Neural crest cell (in vitro differentiated cells): Measurements from ENCODE around the gene INTS1. TPM values are rescaled to one million over a fixed set of nuclear protein-coding genes. Genes with fewer than 3 reads are reported as not detected.

ENCODE experiments used
- DNase-seq: peaks from one replicate; pipeline ENCODE4 v3.0.0; 2021; ENCODE audit warnings: low read depth, mixed read lengths, low spot score
- H3K27ac Mint-ChIP-seq: one replicate; pipeline ENCODE4 v1.8.0; 2021; ENCODE audit warnings: mild to moderate bottlenecking, mixed read lengths; ENCODE audit not compliant: unreplicated experiment
- H3K27me3 Mint-ChIP-seq: 2 replicates; pipeline ENCODE4 v1.8.0; 2021; ENCODE audit warnings: low read depth, mild to moderate bottlenecking, mixed read lengths
- H3K36me3 Mint-ChIP-seq: 2 replicates; pipeline ENCODE4 v1.8.0; 2021; ENCODE audit warnings: low read depth, mild to moderate bottlenecking, mixed read lengths
- H3K4me1 Mint-ChIP-seq: 2 replicates; pipeline ENCODE4 v1.8.0; 2021; ENCODE audit warnings: mixed read lengths
- H3K4me3 Mint-ChIP-seq: one replicate; pipeline ENCODE4 v1.8.0; 2021; ENCODE audit warnings: mild to moderate bottlenecking, mixed read lengths
- H3K9me3 Mint-ChIP-seq: 2 replicates; pipeline ENCODE4 v1.8.0; 2021; ENCODE audit warnings: mixed read lengths
- CTCF ChIP-seq: fragments of 200-600 bp; sonication (generic); conservative IDR thresholded peaks from 2 replicates; pipeline ENCODE4 v1.5.0; 2021; ENCODE audit warnings: antibody characterized with exemption, mild to moderate bottlenecking
- total RNA-seq: library from RNA; stranded (reverse); gene quantifications from 2 replicates; pipeline ENCODE4 v1.2.1, GENCODE V29; 2021

The INTS1 gene
- total RNA-seq, 1 donor from 2014 or later, result 134 TPM

GRCh38 chr7:1473864-1474512 lies 30.2 kb downstream of the INTS1 start:
- Mint-ChIP-seq H3K4me1 (no peaks in the 10 kb centered on the region), H3K27me3 (no peaks in the 10 kb centered on the region), H3K27ac (no peak overlapping the region), H3K9me3 (no peaks in the 10 kb centered on the region), H3K36me3 (no peaks in the 10 kb centered on the region), H3K4me3 (no peak overlapping the region)
- peak; percentile 96 for TF ChIP-seq CTCF
- peak; percentile 90 for DNase-seq

- H3K4me3 Mint-ChIP-seq, result no peak overlapping the region
- no peak for DNase-seq
- no peaks in the 10 kb centered on the region for H3K9me3 Mint-ChIP-seq
- H3K4me1 Mint-ChIP-seq, result no peaks in the 10 kb centered on the region
- H3K27me3 Mint-ChIP-seq, result no peaks in the 10 kb centered on the region
- H3K36me3 Mint-ChIP-seq, result no peaks in the 10 kb centered on the region
- TF ChIP-seq CTCF, result no peak
- no peak overlapping the region for H3K27ac Mint-ChIP-seq
Observed at GRCh38 chr7:1470901-1471300, 33.3 kb downstream of the INTS1 start.

GRCh38 chr7:1468643-1469298 lies 35.4 kb downstream of the INTS1 start:
- Mint-ChIP-seq H3K27ac (no peak overlapping the region), H3K4me3 (no peak overlapping the region), H3K36me3 (no peaks in the 10 kb centered on the region), H3K27me3 (no peaks in the 10 kb centered on the region), H3K4me1 (no peaks in the 10 kb centered on the region), H3K9me3 (no peaks in the 10 kb centered on the region)
- no peak for TF ChIP-seq CTCF
- DNase-seq, result no peak

- Mint-ChIP-seq H3K27ac (no peak overlapping the region), H3K27me3 (no peaks in the 10 kb centered on the region), H3K4me3 (no peak overlapping the region), H3K4me1 (no peaks in the 10 kb centered on the region), H3K9me3 (no peaks in the 10 kb centered on the region), H3K36me3 (no peaks in the 10 kb centered on the region)
- DNase-seq, result no peak
- no peak for TF ChIP-seq CTCF
Observed at GRCh38 chr7:1468203-1468602, 36.0 kb downstream of the INTS1 start.

- no peak for TF ChIP-seq CTCF
- Mint-ChIP-seq H3K36me3 (no peaks in the 10 kb centered on the region), H3K4me3 (no peak overlapping the region), H3K27ac (no peak overlapping the region), H3K9me3 (no peaks in the 10 kb centered on the region), H3K27me3 (peaks cover 3% of the 10 kb centered on the region), H3K4me1 (peaks cover 5% of the 10 kb centered on the region)
- peak; percentile 43 for DNase-seq
Observed at GRCh38 chr7:1466524-1467271, 37.5 kb downstream of the INTS1 start.
